ENCODE results near the gene CLSTN2. TPM values are rescaled to one million over a fixed set of nuclear protein-coding genes. Genes with fewer than 3 reads are reported as not detected.
A peak's percentile ranks its signal among the peaks of the same experiment; 100 is the strongest.

CLSTN2 gene
- polyA plus RNA-seq, 3 donors = 1.4 to 1.8 (median 1.7) TPM

GRCh38 chr3:140378571-140379340, 443.8 kb downstream of the CLSTN2 start:
- no peak for DNase-seq

GRCh38 chr3:140384028-140384771, 449.2 kb downstream of the CLSTN2 start:
- no peak for DNase-seq

GRCh38 chr3:140384876-140385275, 449.9 kb downstream of the CLSTN2 start:
- DNase-seq = no peak

- DNase-seq = peak; percentile 75
These were observed 451.5 kb downstream of the CLSTN2 start for GRCh38 chr3:140386357-140387100.

GRCh38 chr3:140387244-140387643, 452.3 kb downstream of the CLSTN2 start:
- no peak for DNase-seq

- no peak for DNase-seq
These were observed 453.4 kb downstream of the CLSTN2 start for GRCh38 chr3:140388202-140388922.

GRCh38 chr3:140391061-140391460, 456.1 kb downstream of the CLSTN2 start:
- no peak for DNase-seq

- DNase-seq = no peak
These were observed 459.6 kb downstream of the CLSTN2 start for GRCh38 chr3:140394488-140395133.

GRCh38 chr3:140395134-140396075, 460.4 kb downstream of the CLSTN2 start:
- no peak for DNase-seq

GRCh38 chr3:140396110-140396509, 461.1 kb downstream of the CLSTN2 start:
- no peak for DNase-seq

- DNase-seq = no peak
These were observed 462.9 kb downstream of the CLSTN2 start for GRCh38 chr3:140397847-140398246.

GRCh38 chr3:140398387-140398786, 463.4 kb downstream of the CLSTN2 start:
- DNase-seq = no peak

GRCh38 chr3:140399871-140400270, 464.9 kb downstream of the CLSTN2 start:
- no peak for DNase-seq

GRCh38 chr3:140403079-140403478, 468.1 kb downstream of the CLSTN2 start:
- no peak for DNase-seq

- no peak for DNase-seq
These were observed 468.6 kb downstream of the CLSTN2 start for GRCh38 chr3:140403608-140404007.

GRCh38 chr3:140406655-140407054, 471.7 kb downstream of the CLSTN2 start:
- no peak for DNase-seq

GRCh38 chr3:140408252-140408651, 473.3 kb downstream of the CLSTN2 start:
- no peak for DNase-seq

- DNase-seq = no peak
These were observed 481.7 kb downstream of the CLSTN2 start for GRCh38 chr3:140416666-140417065.

GRCh38 chr3:140420621-140421357, 485.8 kb downstream of the CLSTN2 start:
- DNase-seq = peak; percentile 38

All from renal pelvis (tissue), 4 donors.